GM06990 (cell line): ENCODE measurements around the gene PHYKPL.
"Not testable (repeated sequence)": the region's sequence is repeated elsewhere in the genome, so short reads cannot be mapped to it uniquely, and the experiment has no call there.

Experiments
- DNase-seq: peaks from one replicate; pipeline ENCODE4 v3.0.0-alpha.2; 2011; ENCODE audit not compliant: insufficient read length; ENCODE audit errors: extremely low read depth
- H3K27me3 ChIP-seq: replicated peaks from 2 replicates; pipeline ENCODE4 v1.6.0; 2011; ENCODE audit warnings: low read length; ENCODE audit not compliant: control insufficient read depth, insufficient read depth
- H3K36me3 ChIP-seq: 2 replicates; pipeline ENCODE4 v1.5.1; 2011; ENCODE audit warnings: low read length; ENCODE audit not compliant: control insufficient read depth, insufficient read depth
- H3K4me3 ChIP-seq: replicated peaks from 2 replicates; pipeline ENCODE4 v1.5.1; 2011; ENCODE audit warnings: low read depth, mild to moderate bottlenecking, control low read depth, low read length
- CTCF ChIP-seq: IDR thresholded peaks from 2 replicates; pipeline ENCODE4 v1.5.1; 2011; ENCODE audit warnings: low read length, control low read depth, mild to moderate bottlenecking, inconsistent platforms; ENCODE audit not compliant: insufficient read depth, poor library complexity, severe bottlenecking

Gene PHYKPL

GRCh38 chr5:178231539-178232123 lies 971 bp downstream of the PHYKPL start:
- peaks cover 26% of the 10 kb centered on the region for H3K36me3 ChIP-seq
- H3K27me3 ChIP-seq, result no peaks in the 10 kb centered on the region
- no peak for TF ChIP-seq CTCF
- H3K4me3 ChIP-seq, result peak overlapping the region; percentile 95
- DNase-seq, result no peak

GRCh38 chr5:178230879-178231538 lies 1.6 kb downstream of the PHYKPL start:
- no peak for DNase-seq
- Histone ChIP-seq H3K27me3 (no peaks in the 10 kb centered on the region), H3K4me3 (peak overlapping the region; percentile 95), H3K36me3 (peaks cover 26% of the 10 kb centered on the region)
- TF ChIP-seq CTCF, result no peak

- TF ChIP-seq CTCF, result no peak
- Histone ChIP-seq H3K4me3 (no peak overlapping the region), H3K27me3 (no peaks in the 10 kb centered on the region), H3K36me3 (peaks cover 32% of the 10 kb centered on the region)
- no peak for DNase-seq
These were observed 2.7 kb downstream of the PHYKPL start for GRCh38 chr5:178229861-178230260.

- H3K27me3 ChIP-seq, H3K4me3 ChIP-seq, DNase-seq: not testable (repeated sequence)
- H3K36me3 ChIP-seq, result peaks cover 38% of the 10 kb centered on the region
These were observed 3.5 kb downstream of the PHYKPL start for GRCh38 chr5:178229111-178229510.

GRCh38 chr5:178228609-178229008 lies 4.0 kb downstream of the PHYKPL start:
- peaks cover 42% of the 10 kb centered on the region for H3K36me3 ChIP-seq
- H3K4me3 ChIP-seq, result no peak overlapping the region
- H3K27me3 ChIP-seq, result no peaks in the 10 kb centered on the region
- DNase-seq, result no peak
- no peak for TF ChIP-seq CTCF

GRCh38 chr5:178227929-178228328 lies 4.7 kb downstream of the PHYKPL start:
- TF ChIP-seq CTCF, result no peak
- Histone ChIP-seq H3K27me3 (no peaks in the 10 kb centered on the region), H3K36me3 (peaks cover 42% of the 10 kb centered on the region), H3K4me3 (no peak overlapping the region)
- DNase-seq, result no peak
